Transverse colon (tissue), 4 donors: Measurements from ENCODE around the gene TLR3. TPM values are rescaled to one million over a fixed set of nuclear protein-coding genes. Genes with fewer than 3 reads are reported as not detected.

Experiments
- DNase-seq: peaks from one replicate; pipeline ENCODE4 v3.0.0-alpha.2; 2019
- H3K27ac ChIP-seq, 4 donors: fragments of 200-600 bp; sonication (generic); 2 replicates each; pipeline ENCODE4 v1.5.1; 2016 to 2018; ENCODE audit warnings: inconsistent platforms in 4 of 4
- H3K27me3 ChIP-seq: fragments of 200-600 bp; sonication (generic); 2 replicates; pipeline ENCODE4 v1.5.1; 2017; ENCODE audit warnings: inconsistent platforms
- H3K36me3 ChIP-seq, 4 donors: fragments of 200-600 bp; sonication (generic); 2 replicates each; pipeline ENCODE4 v1.5.1; 2017 to 2019; ENCODE audit warnings: inconsistent platforms in 4 of 4
- H3K4me1 ChIP-seq, 4 donors: fragments of 200-600 bp; sonication (generic); 2 replicates each; pipeline ENCODE4 v1.5.1; 2017 to 2020; ENCODE audit warnings: inconsistent platforms in 4 of 4
- H3K4me3 ChIP-seq, 4 donors: fragments of 200-600 bp; sonication (generic); 1 replicate in 1 of 4; 2 replicates in 3 of 4; pipeline versions ENCODE4 v1.5.1 to v1.6.1; 2017 to 2019; ENCODE audit warnings: inconsistent platforms in 4 of 4
- H3K9me3 ChIP-seq, 2 donors: fragments of 200-600 bp; sonication (generic); 2 replicates each; pipeline ENCODE4 v1.5.1; 2017 to 2019; ENCODE audit warnings: inconsistent platforms in 2 of 2
- CTCF ChIP-seq, 5 experiments: fragments of 200-600 bp in 3 of 5; fragments of 450-650 bp in 2 of 5; sonication (generic) in 3 of 5; IDR thresholded peaks; 1 replicate in 2 of 5; 2 replicates in 3 of 5; pipeline ENCODE4 v1.5.1; 2016 to 2017; ENCODE audit warnings: antibody characterized with exemption in 5 of 5, inconsistent platforms in 3 of 5, mild to moderate bottlenecking in 2 of 5, moderate library complexity in 1 of 5
- EP300 ChIP-seq: sonication (generic); formaldehyde crosslinking; IDR thresholded peaks from one replicate; pipeline ENCODE4 v1.6.1; 2017; ENCODE audit warnings: antibody characterized with exemption, low read depth
- POLR2A ChIP-seq: fragments of 450-650 bp; IDR thresholded peaks from one replicate; pipeline ENCODE4 v1.6.1; 2016; ENCODE audit warnings: antibody characterized with exemption, mild to moderate bottlenecking, moderate library complexity
- POLR2AphosphoS5 ChIP-seq, 3 donors: sonication (generic); formaldehyde crosslinking; IDR thresholded peaks; one replicate each; pipeline ENCODE4 v1.6.1; 2016; ENCODE audit warnings: antibody characterized with exemption in 3 of 3
- WGBS, 2 donors: methylation state at CpG; one replicate each; pipeline ENCODE4 v1.1.5; 2018; ENCODE audit warnings: low coverage in 1 of 2; 5-methylcytosine and 5-hydroxymethylcytosine counted together
- in situ Hi-C, 4 donors: fragments of 200-750 bp; cut with MboI; loops; one replicate each; pipeline versions ENCODE4 v1.15.0 to v1.15.1; 2017; ENCODE audit warnings: low sequenced_read_pairs in 3 of 4, low pct_ligation_motif_present in 1 of 4, low pct_unique_long_range_greater_than_20kb in 1 of 4
- intact Hi-C: fragments of 100-400 bp; cut with DNase I; formaldehyde crosslinking; loops from one replicate; pipeline ENCODE4 v1.15.1; 2023; ENCODE audit warnings: low total_unique reads
- total RNA-seq, 4 donors: library from RNA; depleted of rRNA; stranded (reverse); fragments of >200 nt; gene quantifications; one replicate each; pipeline ENCODE4 v1.1.0, GENCODE V29; 2016

Gene TLR3
- total RNA-seq, 4 donors from 2014 or later = 0.20 to 20.1 (median 9.8) TPM

- intact Hi-C loops = no loop called here
- 66 to 72% methylated on average over 2 of the region's 2 CpGs for WGBS, 2 donors
- TF ChIP-seq CTCF (IDR thresholded peaks at IDR 0.05) (no peak), POLR2A (no peak), EP300 (no peak), POLR2AphosphoS5 (IDR thresholded peaks at IDR 0.05) (no peak)
- Histone ChIP-seq H3K4me1 (no peaks in the 10 kb centered on the region), H3K27me3 (no peaks in the 10 kb centered on the region), H3K4me3 (no peak overlapping the region), H3K9me3 (no peaks in the 10 kb centered on the region), H3K36me3 (no peaks in the 10 kb centered on the region), H3K27ac (no peak overlapping the region)
- in situ Hi-C loops = no loop called here
- no peak for DNase-seq
These were observed 47.7 kb downstream of the TLR3 start for GRCh38 chr4:186116697-186117096.

DNA sequence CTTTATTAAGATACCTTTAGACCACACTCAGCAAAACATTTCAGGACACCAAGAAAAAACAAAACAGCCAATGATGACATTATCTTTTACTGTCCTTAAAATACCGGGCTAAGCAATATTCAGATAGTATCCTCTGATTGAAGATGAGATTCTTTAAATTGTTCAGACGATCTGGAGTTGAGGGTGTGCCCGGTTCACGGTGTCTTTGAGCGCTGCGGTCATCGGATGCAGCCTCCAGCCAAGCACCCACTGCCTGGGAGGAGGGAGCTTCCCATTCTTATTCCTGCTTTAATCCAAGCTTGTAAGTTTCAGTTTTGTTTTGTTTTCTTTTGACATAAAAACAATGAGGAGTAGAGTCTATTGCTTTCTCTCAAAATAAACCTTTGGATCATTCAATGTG, 49.6 kb downstream of the TLR3 start:
- Histone ChIP-seq H3K27ac (no peak overlapping the region), H3K4me3 (no peak overlapping the region), H3K27me3 (no peaks in the 10 kb centered on the region), H3K4me1 (no peaks in the 10 kb centered on the region), H3K9me3 (no peaks in the 10 kb centered on the region), H3K36me3 (no peaks in the 10 kb centered on the region)
- DNase-seq = no peak
- no peak for TF ChIP-seq CTCF (IDR thresholded peaks at IDR 0.05)
- no peak for TF ChIP-seq EP300
- TF ChIP-seq POLR2AphosphoS5 (IDR thresholded peaks at IDR 0.05) = no peak
- TF ChIP-seq POLR2A = no peak
- in situ Hi-C loops = no loop called here
- WGBS, 2 donors = 69 to 76% methylated on average over 7 of the region's 7 CpGs
- intact Hi-C loops = no loop called here

DNA sequence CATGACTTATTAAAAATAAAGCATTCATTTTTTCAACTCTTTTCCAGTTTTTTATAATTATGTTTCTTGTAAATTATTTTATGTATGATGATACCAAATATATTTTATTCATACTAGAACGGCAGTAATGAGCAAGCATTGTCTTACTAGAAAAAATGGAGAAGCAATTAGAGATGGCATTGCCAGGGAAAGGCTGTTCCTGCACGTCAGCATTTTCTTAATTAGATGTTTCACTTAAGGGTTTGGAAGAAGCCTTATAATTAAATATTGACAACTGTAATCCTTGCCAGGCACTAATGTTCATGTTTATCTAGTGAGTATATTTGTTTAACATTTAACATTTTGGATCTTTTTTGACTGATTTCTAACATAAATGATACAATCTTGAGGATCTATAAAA, 52.1 kb downstream of the TLR3 start:
- Histone ChIP-seq H3K4me3 (no peak overlapping the region), H3K9me3 (no peaks in the 10 kb centered on the region), H3K4me1 (no peaks in the 10 kb centered on the region), H3K36me3 (no peaks in the 10 kb centered on the region), H3K27me3 (no peaks in the 10 kb centered on the region), H3K27ac (no peak overlapping the region)
- 82 to 90% methylated on average over 2 of the region's 2 CpGs for WGBS, 2 donors
- TF ChIP-seq CTCF (IDR thresholded peaks at IDR 0.05) = no peak
- no peak for TF ChIP-seq POLR2A
- no peak for TF ChIP-seq POLR2AphosphoS5 (IDR thresholded peaks at IDR 0.05)
- TF ChIP-seq EP300 = no peak
- intact Hi-C loops = no loop called here
- no peak for DNase-seq
- in situ Hi-C loops = no loop called here

DNA sequence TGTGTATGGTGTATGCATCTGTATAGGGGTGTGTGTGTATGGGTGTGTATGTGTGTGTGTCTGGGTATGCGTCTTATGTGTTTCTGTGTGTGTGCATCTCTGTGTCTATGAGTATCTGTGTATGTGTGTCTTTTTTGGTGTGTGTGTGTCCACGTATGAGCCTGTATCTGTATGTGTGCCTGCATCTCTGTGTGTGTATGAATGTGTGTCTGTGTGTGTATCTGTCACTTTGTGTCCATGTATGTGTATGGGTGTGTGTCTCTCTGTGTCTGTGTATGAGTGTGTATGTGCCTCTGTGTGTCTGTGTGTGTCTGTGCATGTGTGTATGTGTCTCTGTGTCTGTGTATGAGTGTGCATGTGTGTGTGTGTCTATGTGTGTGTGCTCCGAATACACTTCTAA, 59.9 kb downstream of the TLR3 start:
- intact Hi-C loops (no loop called here), in situ Hi-C loops (no loop called here)
- WGBS, 2 donors = 90 to 91% methylated on average over 2 to 3 of the region's 3 CpGs
- Histone ChIP-seq H3K27me3 (no peaks in the 10 kb centered on the region), H3K36me3 (no peaks in the 10 kb centered on the region), H3K27ac (no peak overlapping the region), H3K9me3 (no peaks in the 10 kb centered on the region), H3K4me1 (peaks cover 0 to 4% (median 0%) of the 10 kb centered on the region in 4 donors), H3K4me3 (no peak overlapping the region)
- DNase-seq = no peak
- no peak for TF ChIP-seq EP300
- no peak for TF ChIP-seq CTCF (IDR thresholded peaks at IDR 0.05)
- TF ChIP-seq POLR2AphosphoS5 (IDR thresholded peaks at IDR 0.05) = no peak
- TF ChIP-seq POLR2A = no peak
